OCI-LY1 (cell line): ENCODE measurements around the gene CBX4.

Experiments used
- CTCF ChIP-seq: fragments of 200-600 bp; sonication (generic), shearing (Covaris generic); IDR thresholded peaks from 2 replicates; pipeline ENCODE4 v1.5.1; 2017; ENCODE audit warnings: mild to moderate bottlenecking, antibody characterized with exemption, low read length, moderate library complexity, mixed read lengths
- EZH2 ChIP-seq: fragments of 200-600 bp; sonication (generic), shearing (Covaris generic); IDR thresholded peaks from 2 replicates; pipeline ENCODE4 v1.8.0; 2017; ENCODE audit warnings: borderline replicate concordance, mixed run types, mild to moderate bottlenecking, antibody characterized with exemption, low read length, moderate library complexity, mixed read lengths

- TF ChIP-seq EZH2 (no peak), CTCF (no peak)
These were observed 26.6 kb downstream of the CBX4 start for GRCh38 chr17:79812353-79813258.
